Activated naive CD8-positive, alpha-beta T cell treated with anti-CD3 and anti-CD28 coated beads, Interleukin-2, amount 50 U/mL, for 16 hours (primary cell): ENCODE measurements around the gene CX3CL1.
"Not testable (repeated sequence)": the region's sequence is repeated elsewhere in the genome, so short reads cannot be mapped to it uniquely, and the experiment has no call there.

Source experiments
- DNase-seq: peaks from one replicate; pipeline ENCODE4 v3.0.0-alpha.2; 2020; ENCODE audit warnings: low read depth, low spot score

The CX3CL1 gene

GRCh38 chr16:57372372-57373116 lies at the start of gene CX3CL1:
TSS of gene CX3CL1 (plus strand) at chr16:57372490. CDS start at chr16:57372569, 79 bp downstream.
- DNase-seq, result no peak

DNA sequence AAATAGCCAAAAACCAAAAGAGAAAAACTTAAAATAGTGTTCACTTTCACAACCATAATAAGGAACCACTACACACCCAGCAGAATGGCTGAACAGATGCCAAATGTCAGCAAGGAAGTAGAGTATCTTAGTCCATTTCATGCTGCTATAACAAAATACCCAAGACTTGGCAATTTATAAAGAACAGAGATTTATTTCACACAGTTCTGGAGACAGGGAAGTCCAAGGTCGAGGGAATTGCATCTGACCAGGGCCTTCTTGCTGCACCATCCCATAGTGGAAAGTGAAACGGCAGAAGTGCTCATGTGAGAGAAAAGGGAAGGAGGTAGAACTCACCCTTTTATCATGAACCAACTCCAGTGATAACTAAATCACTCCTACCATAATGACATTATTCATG lies 47.5 kb upstream of the CX3CL1 start:
- DNase-seq, result no peak

DNA sequence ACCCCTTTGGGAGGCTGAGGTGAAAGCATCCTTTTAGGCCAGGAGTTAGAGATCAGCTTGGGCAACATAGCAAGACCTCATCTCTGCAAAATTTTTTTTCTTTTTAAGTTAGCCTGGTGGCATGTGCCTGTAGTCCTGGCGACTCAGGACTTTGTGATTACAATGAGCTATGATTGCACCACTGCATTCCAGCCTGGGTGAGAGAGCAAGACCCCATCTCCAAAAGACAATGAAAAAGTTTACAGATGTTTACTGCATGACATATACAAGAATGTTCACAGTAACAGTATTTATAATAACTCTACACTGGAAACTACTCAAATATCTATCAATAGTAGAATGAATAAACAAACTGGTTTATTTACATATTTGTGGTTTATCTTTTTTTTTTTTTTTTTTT lies 46.8 kb upstream of the CX3CL1 start:
- no peak for DNase-seq

GRCh38 chr16:57329718-57330327 lies 42.5 kb upstream of the CX3CL1 start:
- DNase-seq, result no peak

DNA sequence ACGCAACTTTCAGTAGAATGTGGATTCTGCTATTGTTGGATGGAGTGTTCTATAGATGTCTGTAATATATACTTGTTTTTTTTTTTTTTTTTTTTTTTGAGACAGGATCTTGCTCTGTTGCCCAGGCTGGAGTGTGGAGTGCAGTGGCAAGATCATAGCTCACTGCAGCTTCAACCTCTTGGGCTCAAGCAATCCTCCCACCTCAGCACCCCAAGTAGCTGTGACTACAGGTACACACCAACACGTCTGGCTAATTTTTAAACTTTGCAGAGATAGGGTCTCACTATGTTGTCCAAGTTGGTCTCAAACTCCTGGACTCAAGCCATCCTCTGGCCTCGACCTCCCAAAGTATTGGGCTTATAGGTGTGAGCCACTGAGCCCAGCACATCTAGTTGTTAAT lies 40.9 kb upstream of the CX3CL1 start:
- DNase-seq, result no peak

GRCh38 chr16:57333402-57333801 lies 38.9 kb upstream of the CX3CL1 start:
- DNase-seq, result no peak

GRCh38 chr16:57335366-57335765 lies 36.9 kb upstream of the CX3CL1 start:
- DNase-seq, result no peak

- DNase-seq, result no peak
Measured at GRCh38 chr16:57341062-57341440, 31.2 kb upstream of the CX3CL1 start.

GRCh38 chr16:57341441-57342303 lies 30.6 kb upstream of the CX3CL1 start:
- DNase-seq, result no peak

DNA sequence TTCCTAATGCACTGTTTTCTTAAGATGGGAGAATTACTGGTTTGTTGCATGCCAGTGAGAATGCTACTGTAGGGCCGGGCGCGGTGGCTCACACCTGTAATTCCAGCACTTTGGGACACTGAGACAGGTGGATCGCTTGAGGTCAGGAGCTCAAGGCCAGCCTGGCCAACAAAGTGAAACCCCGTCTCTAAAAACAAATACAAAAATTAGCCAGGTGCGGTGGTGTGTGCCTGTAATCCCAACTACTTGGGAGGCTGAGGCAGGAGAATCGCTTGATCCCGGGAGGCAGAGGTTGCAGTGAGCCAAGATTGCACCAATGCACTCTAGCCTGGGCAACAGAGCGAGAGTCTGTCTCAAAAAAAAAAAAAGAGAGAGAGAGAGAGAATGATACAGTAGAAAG lies 29.7 kb upstream of the CX3CL1 start:
- not testable (repeated sequence) for DNase-seq

- DNase-seq, result no peak
Measured at GRCh38 chr16:57343221-57343620, 29.1 kb upstream of the CX3CL1 start.

DNA sequence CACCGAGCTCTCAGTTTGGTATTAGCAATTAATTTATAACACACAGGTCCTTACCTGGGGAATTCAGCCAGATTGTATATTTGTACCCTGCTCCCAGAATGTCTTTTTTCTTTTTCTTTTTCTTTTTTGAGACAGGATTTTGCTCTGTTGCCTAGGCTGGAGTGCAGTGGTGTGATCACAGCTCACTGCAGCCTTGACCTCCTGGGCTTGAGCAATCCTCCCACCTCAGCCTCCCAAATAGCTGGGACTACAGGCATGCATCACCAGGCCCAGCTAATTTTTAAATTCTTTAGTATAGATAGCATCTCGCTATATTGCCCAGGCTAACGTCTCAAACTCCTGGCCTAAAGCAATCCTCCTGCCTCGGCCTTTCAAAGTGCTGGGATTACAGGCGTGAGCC lies 28.2 kb upstream of the CX3CL1 start:
- not testable (repeated sequence) for DNase-seq

- no peak for DNase-seq
Measured at GRCh38 chr16:57345021-57345420, 27.3 kb upstream of the CX3CL1 start.

DNA sequence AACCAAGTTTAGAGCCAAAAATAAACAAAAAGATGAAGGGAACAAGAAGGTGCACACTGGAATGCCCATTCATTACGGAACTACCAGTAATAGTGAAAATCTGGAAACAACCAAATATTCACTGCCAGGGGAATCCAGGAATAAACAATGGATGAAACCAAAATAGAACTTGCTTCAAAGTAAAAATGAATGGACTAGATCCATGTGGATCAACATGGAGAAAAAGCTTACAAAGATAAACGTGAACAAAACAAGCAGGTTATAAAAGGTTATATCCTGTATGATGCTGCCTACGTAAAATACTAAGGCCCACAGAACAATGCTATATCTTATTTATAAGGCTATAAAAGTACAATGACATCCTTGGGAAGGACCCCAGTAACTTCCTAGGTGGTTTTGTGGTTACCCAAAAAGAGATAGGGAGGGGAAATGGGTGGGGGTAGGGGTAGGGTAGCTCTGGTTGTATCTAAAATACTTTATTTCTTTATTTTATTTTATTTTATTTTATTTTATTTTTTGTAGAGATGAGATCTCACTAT lies 26.6 kb upstream of the CX3CL1 start:
- no peak for DNase-seq

DNA sequence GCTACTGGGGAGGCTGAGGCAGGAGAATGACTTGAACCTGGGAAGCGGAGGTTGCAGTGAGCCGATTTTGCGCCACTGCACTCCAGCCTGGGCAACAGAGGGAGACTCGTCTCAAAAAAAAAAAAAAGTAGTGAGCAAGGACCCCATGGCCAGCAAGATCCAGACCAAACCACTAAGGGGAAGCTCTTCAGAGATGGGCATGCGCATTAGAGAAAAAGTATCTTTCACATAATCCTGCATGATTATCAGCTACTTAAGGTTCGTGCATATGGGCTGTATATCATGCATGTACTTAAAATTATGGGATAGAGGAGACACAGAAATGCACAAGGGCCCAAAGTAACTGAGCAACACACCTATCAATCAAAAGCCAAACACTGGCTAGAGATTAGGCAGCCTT lies 24.4 kb upstream of the CX3CL1 start:
- no peak for DNase-seq

- DNase-seq, result no peak
Measured at GRCh38 chr16:57348327-57348726, 24.0 kb upstream of the CX3CL1 start.

DNA sequence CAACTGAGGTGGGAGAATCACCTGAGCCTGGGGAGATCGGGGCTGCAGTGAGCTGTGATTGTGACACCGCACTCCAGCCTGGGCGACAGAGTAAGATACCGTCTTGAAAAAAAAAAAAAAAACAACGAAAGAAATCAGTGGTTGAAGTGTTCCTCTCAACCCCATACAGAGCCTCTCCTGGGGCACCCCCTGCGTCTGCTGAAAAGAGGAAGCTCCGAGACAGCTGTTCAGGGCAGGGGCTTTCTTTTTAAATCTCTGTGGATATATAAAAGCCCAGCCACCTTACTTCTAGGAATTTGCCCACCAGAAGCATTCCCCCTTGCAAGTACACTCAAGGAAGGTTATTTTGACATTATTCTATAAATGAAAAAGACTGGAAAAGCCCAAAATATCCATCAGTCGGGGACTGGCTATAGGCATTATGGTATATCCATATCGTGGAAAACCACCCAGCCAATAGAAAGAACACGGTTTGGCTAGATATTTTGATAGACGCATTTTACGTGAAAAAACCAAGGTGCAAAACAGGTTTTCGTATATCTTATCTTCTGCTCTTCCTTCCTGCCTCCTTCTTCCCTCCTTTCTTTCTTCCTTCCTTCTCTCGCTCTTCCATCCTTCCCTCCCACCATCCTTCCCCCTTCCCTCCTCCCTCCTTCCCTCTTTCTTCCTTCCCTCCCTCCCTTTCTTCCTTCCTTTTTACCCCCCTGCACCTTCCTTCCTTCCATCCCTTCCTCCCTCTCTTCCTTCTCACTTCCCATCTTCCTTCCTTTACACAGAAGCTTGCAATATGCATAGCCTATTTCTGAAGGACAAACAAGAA lies 22.9 kb upstream of the CX3CL1 start:
- no peak for DNase-seq

DNA sequence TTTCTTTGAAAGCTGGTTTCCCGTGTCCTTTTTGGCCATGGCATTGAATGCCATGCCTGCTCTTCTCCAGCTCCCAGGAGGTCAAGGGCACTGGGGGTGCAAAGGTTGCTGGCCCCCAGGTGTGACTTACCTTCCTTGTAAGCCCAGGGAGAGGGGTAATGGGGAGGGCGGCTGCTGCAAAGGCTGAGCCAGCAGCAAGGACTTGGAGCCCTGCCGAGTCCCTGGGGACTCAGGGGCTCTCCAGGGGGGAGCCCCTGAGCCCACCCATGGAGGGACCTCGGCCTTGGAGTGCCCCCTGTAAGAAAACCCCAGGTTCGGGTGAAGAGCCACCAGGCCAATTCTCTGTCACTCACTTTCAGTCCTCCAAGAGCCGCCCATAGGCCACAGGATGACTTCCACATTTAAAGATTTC lies 19.6 kb upstream of the CX3CL1 start:
- no peak for DNase-seq

DNA sequence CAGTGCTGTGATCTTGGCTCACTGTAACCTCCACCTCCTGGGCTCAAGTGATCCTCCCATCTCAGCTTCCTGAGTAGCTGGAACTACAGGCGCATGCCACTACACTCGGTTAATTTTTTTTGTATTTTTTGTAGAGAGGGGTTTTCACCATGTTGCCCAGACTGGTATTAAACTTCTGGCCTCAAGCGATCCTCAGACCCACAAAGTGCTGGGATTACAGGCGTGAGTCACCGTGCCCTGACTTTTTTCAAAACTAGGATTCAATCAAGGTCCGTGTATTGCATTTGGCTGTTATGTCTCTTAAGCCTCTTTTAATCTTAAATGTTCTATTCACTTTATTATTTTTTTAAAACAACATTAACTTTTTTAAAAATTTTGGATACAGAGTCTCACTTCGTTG lies 18.0 kb upstream of the CX3CL1 start:
- DNase-seq, result no peak

- no peak for DNase-seq
Measured at GRCh38 chr16:57355898-57356414, 16.3 kb upstream of the CX3CL1 start.

DNA sequence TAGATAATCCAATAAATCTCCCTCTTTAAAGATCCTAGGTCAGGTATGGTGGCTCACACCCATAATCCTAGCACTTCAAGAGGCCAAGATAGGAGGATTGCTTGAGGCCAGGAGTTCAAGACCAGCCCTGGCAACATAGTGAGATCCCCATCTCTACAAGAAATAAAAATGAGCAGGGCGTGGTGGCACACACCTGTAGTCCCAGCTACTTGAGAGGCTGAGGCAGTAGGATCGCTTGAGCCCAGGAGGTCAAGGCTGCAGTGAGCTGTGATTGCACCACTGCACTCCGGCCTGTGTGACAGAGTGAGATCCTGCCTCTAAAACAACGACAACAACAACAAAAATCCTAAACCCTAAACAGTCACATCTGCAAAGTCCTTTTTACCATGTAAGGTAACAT lies 15.7 kb upstream of the CX3CL1 start:
- DNase-seq, result no peak
